B cell (primary cell): Measurements from ENCODE around the gene QSER1. TPM values are rescaled to one million over a fixed set of nuclear protein-coding genes. Genes with fewer than 3 reads are reported as not detected.

Experiments used
- ATAC-seq: fragments of 200-7000 bp; cut with Tn5 transposase; one replicate; pipeline ENCODE4 v1.10.0; 2021; ENCODE audit warnings: low read depth, mild to moderate bottlenecking, moderate number of reproducible peaks, moderate library complexity
- CTCF ChIA-PET: fragments of 350-600 bp; sonication (Branson Sonifier 250); formaldehyde crosslinking; loops from one replicate; lab custom pipeline; 2021; ENCODE audit warnings: antibody characterized with exemption, inconsistent platforms; lab: Charles Lee
- POLR2A ChIA-PET: fragments of 350-600 bp; sonication (Branson Sonifier 250); formaldehyde crosslinking; loops from one replicate; lab custom pipeline; 2021; ENCODE audit warnings: antibody characterized with exemption; lab: Charles Lee
- DNase-seq: peaks from one replicate; pipeline ENCODE4 v3.0.0; 2013
- H2AFZ ChIP-seq: 2 replicates; pipeline ENCODE4 v1.6.1; 2012; ENCODE audit warnings: mild to moderate bottlenecking, low read depth, low read length; ENCODE audit not compliant: insufficient read depth, poor library complexity, severe bottlenecking
- H3K27ac ChIP-seq, 2 donors: 1 replicate in 1 of 2; 2 replicates in 1 of 2; pipeline ENCODE4 v1.5.1; 2012 to 2013; ENCODE audit warnings: low read length in 2 of 2, mild to moderate bottlenecking in 2 of 2, moderate library complexity in 1 of 2
- H3K27me3 ChIP-seq, 4 experiments: fragments of 200-600 bp in 1 of 4; sonication (generic) in 1 of 4; replicated peaks in 1 of 4; 1 replicate in 2 of 4; 2 replicates in 2 of 4; pipeline versions ENCODE4 v1.6.1 to v1.7.0; 2013 to 2016; ENCODE audit warnings: low read length in 3 of 4, mild to moderate bottlenecking in 2 of 4, mixed read lengths in 1 of 4, moderate library complexity in 1 of 4; ENCODE audit not compliant: insufficient read depth in 4 of 4, control insufficient read depth in 3 of 4; ENCODE audit errors: control extremely low read depth in 1 of 4
- H3K36me3 ChIP-seq, 2 experiments: replicated peaks in 1 of 2; 1 replicate in 1 of 2; 2 replicates in 1 of 2; pipeline versions ENCODE4 v1.6.1 to v1.7.1; 2013; ENCODE audit warnings: low read length in 1 of 2; ENCODE audit not compliant: insufficient read depth in 2 of 2, control insufficient read depth in 1 of 2; ENCODE audit errors: control extremely low read depth in 1 of 2, extremely low read depth in 1 of 2
- H3K4me1 ChIP-seq, 2 donors: fragments of 200-600 bp in 1 of 2; sonication (generic) in 1 of 2; 1 replicate in 1 of 2; 2 replicates in 1 of 2; pipeline versions ENCODE4 v1.5.1 to v1.6.1; 2013 to 2017; ENCODE audit warnings: low read length in 2 of 2; ENCODE audit not compliant: control insufficient read depth in 2 of 2, insufficient read depth in 2 of 2
- H3K4me2 ChIP-seq: replicated peaks from 2 replicates; pipeline ENCODE3; 2012; ENCODE audit warnings: mild to moderate bottlenecking, low read depth, low read length; ENCODE audit not compliant: poor library complexity, severe bottlenecking
- H3K4me3 ChIP-seq, 5 experiments: fragments of 200-600 bp in 1 of 5; sonication (generic) in 1 of 5; 1 replicate in 3 of 5; 2 replicates in 2 of 5; pipeline versions ENCODE4 v1.5.1 to v1.7.0; 2011 to 2016; ENCODE audit warnings: low read length in 4 of 5, mild to moderate bottlenecking in 4 of 5, low read depth in 2 of 5, control low read depth in 1 of 5, moderate library complexity in 1 of 5; ENCODE audit not compliant: insufficient read depth in 1 of 5; ENCODE audit errors: control extremely low read depth in 1 of 5, extremely low read depth in 1 of 5
- H3K79me2 ChIP-seq: fragments of 200-600 bp; sonication (generic); one replicate; pipeline ENCODE4 v1.6.0; 2016; ENCODE audit warnings: low read length; ENCODE audit not compliant: control insufficient read depth, insufficient read depth
- H3K9ac ChIP-seq: fragments of 200-600 bp; sonication (generic); 2 replicates; pipeline ENCODE4 v1.6.1; 2017; ENCODE audit warnings: mild to moderate bottlenecking, low read length, moderate library complexity
- H3K9me3 ChIP-seq, 3 donors: one replicate each; pipeline versions ENCODE4 v1.6.1 to v1.7.1; 2013; ENCODE audit warnings: low read length in 2 of 3; ENCODE audit not compliant: control insufficient read depth in 2 of 3, insufficient read depth in 1 of 3; ENCODE audit errors: control extremely low read depth in 1 of 3
- H4K20me1 ChIP-seq: 2 replicates; pipeline ENCODE4 v1.6.0; 2012; ENCODE audit warnings: mild to moderate bottlenecking, low read length; ENCODE audit not compliant: insufficient read depth, control insufficient read depth, poor library complexity, severe bottlenecking
- H3K27ac Mint-ChIP-seq: one replicate; pipeline ENCODE4 v1.8.0; 2021; ENCODE audit warnings: mixed read lengths
- H3K27me3 Mint-ChIP-seq: one replicate; pipeline ENCODE4 v1.8.0; 2021; ENCODE audit warnings: mixed read lengths
- H3K4me1 Mint-ChIP-seq: one replicate; pipeline ENCODE4 v1.8.0; 2021; ENCODE audit warnings: mixed read lengths
- H3K4me3 Mint-ChIP-seq: one replicate; pipeline ENCODE4 v1.8.0; 2021; ENCODE audit warnings: mixed read lengths
- H3K9me3 Mint-ChIP-seq: one replicate; pipeline ENCODE4 v1.8.0; 2022; ENCODE audit warnings: mixed read lengths; ENCODE audit not compliant: insufficient read depth
- EZH2 ChIP-seq: IDR thresholded peaks from 2 replicates; pipeline ENCODE4 v1.6.1; 2012; ENCODE audit warnings: borderline replicate concordance, low read depth, mild to moderate bottlenecking, moderate library complexity, low read length; ENCODE audit not compliant: insufficient read depth, poor library complexity, severe bottlenecking
- WGBS: methylation state at CpG from one replicate; pipeline ENCODE4 v1.1.5; 2013; ENCODE audit warnings: missing lambda C conversion rate; ENCODE audit not compliant: insufficient coverage; 5-methylcytosine and 5-hydroxymethylcytosine counted together
- intact Hi-C: fragments of 100-400 bp; cut with micrococcal nuclease; formaldehyde crosslinking; loops from one replicate; pipeline ENCODE4 v1.10.0; 2022
- polyA plus RNA-seq: library from polyadenylated mRNA; depleted of rRNA; stranded (reverse); fragments of >200 nt; gene quantifications from 2 replicates; pipeline ENCODE4 v1.2.3, GENCODE V29; 2012
- total RNA-seq, 2 donors: library from RNA; stranded (reverse); fragments of 120-200 nt in 1 of 2; gene quantifications; 1 replicate in 1 of 2; 2 replicates in 1 of 2; pipeline versions ENCODE4 v1.2.3 to v1.2.4, GENCODE V29; 2013 to 2022
- TF ChIP-seq, protein P1 (sequence below): fragments of 200-600 bp; IDR thresholded peaks from one replicate; pipeline ENCODE4 v1.8.0; 2022; ENCODE audit warnings: antibody characterized with exemption, mild to moderate bottlenecking

Gene QSER1
- total and polyA plus RNA-seq, 2 donors (not counting 1 experiment from before 2014, with no cell fraction given), result 2.5 to 23.1 TPM

DNA sequence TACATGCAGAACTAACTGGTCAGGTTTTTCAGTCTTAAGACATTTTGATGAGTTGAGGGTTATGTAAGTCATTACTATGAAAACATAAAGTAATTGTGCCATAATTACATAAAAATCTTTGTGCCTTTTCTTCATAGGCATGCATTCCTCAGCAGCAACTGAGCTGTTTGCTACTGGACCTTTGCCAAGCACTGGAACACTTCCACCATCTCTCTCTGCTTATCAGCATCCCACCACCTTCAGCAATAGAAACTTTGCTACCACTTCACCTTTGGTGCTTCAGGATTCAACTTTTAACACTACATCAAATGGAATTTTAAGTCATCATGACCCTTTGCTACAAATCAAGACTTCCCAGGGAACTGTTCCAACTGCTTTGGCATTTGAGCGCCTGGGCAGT lies 39.0 kb downstream of the QSER1 start:
- Histone ChIP-seq H2AFZ (no peak overlapping the region), H3K27ac (no peak overlapping the region), H3K4me2 (no peak overlapping the region), H4K20me1 (no peaks in the 10 kb centered on the region), H3K27me3 (no peaks in the 10 kb centered on the region), H3K9ac (no peak overlapping the region), H3K4me3 (no peak overlapping the region), H3K36me3 (peaks cover 10 to 33% of the 10 kb centered on the region in 2 experiments), H3K79me2 (peaks cover 4% of the 10 kb centered on the region), H3K9me3 (no peaks in the 10 kb centered on the region), H3K4me1 (no peaks in the 10 kb centered on the region)
- TF ChIP-seq EZH2, result no peak
- Mint-ChIP-seq H3K9me3 (no peaks in the 10 kb centered on the region), H3K27ac (no peak overlapping the region), H3K4me3 (no peak overlapping the region), H3K27me3 (no peaks in the 10 kb centered on the region), H3K4me1 (no peaks in the 10 kb centered on the region)
- POLR2A ChIA-PET, result no interaction called here
- WGBS, result 100% methylated on average over 1 of the region's 1 CpG
- DNase-seq (no peak), ATAC-seq (no peak)
- CTCF ChIA-PET, result interaction anchor here (1.1 kb wide), 1 partner anchor 28 kb away, joined by 3 read pairs; no protein-coding TSS in a partner anchor
- intact Hi-C loops, result no loop called here

DNA sequence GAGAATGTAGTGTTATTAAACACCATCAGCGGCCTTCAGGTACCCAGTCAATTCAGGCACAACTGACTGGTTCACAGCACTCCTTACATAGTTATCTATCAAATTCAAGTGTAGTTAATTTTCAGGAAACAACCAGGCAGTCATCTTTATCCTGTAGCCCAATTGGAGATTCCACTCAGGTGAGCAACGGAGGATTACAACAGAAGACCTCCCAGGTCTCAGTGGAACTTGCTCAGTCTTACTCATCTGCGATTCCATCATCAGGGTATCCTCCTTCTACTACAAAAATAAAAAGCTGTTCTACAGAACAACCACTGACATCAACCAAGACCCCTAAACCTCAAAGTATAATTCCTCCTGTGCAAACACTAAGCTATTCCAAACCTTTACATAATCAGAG lies 39.6 kb downstream of the QSER1 start:
- ChIA-PET CTCF (interaction anchor here (0.6 to 1.1 kb wide), 2 partner anchors 28 to 34 kb away, joined by 3 read pairs; no protein-coding TSS in a partner anchor), POLR2A (no interaction called here)
- TF ChIP-seq, protein P1, sequence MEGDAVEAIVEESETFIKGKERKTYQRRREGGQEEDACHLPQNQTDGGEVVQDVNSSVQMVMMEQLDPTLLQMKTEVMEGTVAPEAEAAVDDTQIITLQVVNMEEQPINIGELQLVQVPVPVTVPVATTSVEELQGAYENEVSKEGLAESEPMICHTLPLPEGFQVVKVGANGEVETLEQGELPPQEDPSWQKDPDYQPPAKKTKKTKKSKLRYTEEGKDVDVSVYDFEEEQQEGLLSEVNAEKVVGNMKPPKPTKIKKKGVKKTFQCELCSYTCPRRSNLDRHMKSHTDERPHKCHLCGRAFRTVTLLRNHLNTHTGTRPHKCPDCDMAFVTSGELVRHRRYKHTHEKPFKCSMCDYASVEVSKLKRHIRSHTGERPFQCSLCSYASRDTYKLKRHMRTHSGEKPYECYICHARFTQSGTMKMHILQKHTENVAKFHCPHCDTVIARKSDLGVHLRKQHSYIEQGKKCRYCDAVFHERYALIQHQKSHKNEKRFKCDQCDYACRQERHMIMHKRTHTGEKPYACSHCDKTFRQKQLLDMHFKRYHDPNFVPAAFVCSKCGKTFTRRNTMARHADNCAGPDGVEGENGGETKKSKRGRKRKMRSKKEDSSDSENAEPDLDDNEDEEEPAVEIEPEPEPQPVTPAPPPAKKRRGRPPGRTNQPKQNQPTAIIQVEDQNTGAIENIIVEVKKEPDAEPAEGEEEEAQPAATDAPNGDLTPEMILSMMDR, result no peak
- no peak for TF ChIP-seq EZH2
- Mint-ChIP-seq H3K4me1 (no peaks in the 10 kb centered on the region), H3K4me3 (no peak overlapping the region), H3K27ac (no peak overlapping the region), H3K27me3 (no peaks in the 10 kb centered on the region), H3K9me3 (no peaks in the 10 kb centered on the region)
- no peak overlapping the region for H3K4me3 ChIP-seq
- H3K27me3 ChIP-seq, result no peaks in the 10 kb centered on the region
- peaks cover 10 to 35% of the 10 kb centered on the region in 2 experiments for H3K36me3 ChIP-seq
- WGBS, result 100% methylated on average over 2 of the region's 3 CpGs
- no peaks in the 10 kb centered on the region for H3K4me1 ChIP-seq
- H3K4me2 ChIP-seq, result no peak overlapping the region
- H3K9me3 ChIP-seq, result no peaks in the 10 kb centered on the region
- ATAC-seq (no peak), DNase-seq (no peak)
- intact Hi-C loops, result no loop called here
- no peak overlapping the region for H3K9ac ChIP-seq
- H2AFZ ChIP-seq, result no peak overlapping the region
- no peaks in the 10 kb centered on the region for H3K79me2 ChIP-seq
- H4K20me1 ChIP-seq, result no peaks in the 10 kb centered on the region
- no peak overlapping the region for H3K27ac ChIP-seq
